ENCODE results near the gene CAPN14. TPM values are rescaled to one million over a fixed set of nuclear protein-coding genes. Genes with fewer than 3 reads are reported as not detected.
A peak's percentile ranks its signal among the peaks of the same experiment; 100 is the strongest.

Gene CAPN14
- total RNA-seq, 1 donor from 2014 or later = 0.14 TPM

DNA sequence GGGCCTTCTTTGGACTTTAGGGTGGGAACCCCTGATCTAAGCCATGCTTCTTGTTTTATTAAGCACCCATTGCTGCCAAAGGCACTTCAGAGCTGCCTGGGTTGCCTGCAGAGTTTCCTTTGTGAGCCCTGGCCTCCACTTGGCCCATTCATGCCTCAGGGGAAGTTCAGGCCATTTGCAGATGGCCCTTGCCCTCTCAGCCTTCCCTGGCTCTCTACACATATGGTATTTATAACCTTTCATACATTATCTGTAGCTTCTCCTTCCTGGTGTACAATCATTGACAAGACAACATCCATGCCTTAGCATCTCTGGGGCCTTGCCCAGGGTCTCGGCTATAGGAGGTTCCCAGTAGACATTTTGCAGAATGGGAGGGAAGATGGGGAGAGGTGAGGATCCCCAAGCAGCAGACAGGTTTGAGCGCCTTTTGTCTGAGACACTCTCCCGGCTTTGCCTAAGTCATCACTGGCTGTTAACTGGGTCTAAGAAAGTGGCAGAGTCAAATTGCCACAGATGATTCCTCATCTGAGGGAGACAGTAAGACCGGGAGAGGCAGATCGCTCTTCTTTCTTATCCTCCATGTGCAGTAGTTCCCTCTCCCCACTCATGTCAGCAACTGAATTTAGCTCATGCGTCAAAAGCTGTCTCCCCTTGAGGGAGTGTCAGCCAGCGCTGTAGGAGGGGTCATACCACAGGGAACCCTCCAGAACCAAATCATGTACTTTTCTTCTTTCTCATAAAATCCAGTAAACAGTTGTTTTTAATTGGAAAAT is 19.3 kb upstream of the CAPN14 start:
- Histone ChIP-seq H3K27ac (ENCODE audit: low read depth, low read length) (no peak overlapping the region), H3K4me1 (ENCODE audit: insufficient read depth, low read length) (peaks cover 22% of the 10 kb centered on the region), H3K9me3 (ENCODE audit: insufficient read depth, low read depth, low read length) (no peaks in the 10 kb centered on the region), H4K20me1 (ENCODE audit: insufficient read depth, low read length) (peaks cover 61% of the 10 kb centered on the region), H2AFZ (ENCODE audit: low read depth, low read length) (no peak overlapping the region), H3K36me3 (ENCODE audit: insufficient read depth, low read length) (no peaks in the 10 kb centered on the region), H3K79me2 (ENCODE audit: insufficient read depth, low read length) (peaks cover 59% of the 10 kb centered on the region), H3K4me3 (ENCODE audit: insufficient read depth, low read depth, low read length) (no peak overlapping the region), H3K27me3 (ENCODE audit: insufficient read depth, low read length) (no peaks in the 10 kb centered on the region), H3K4me2 (ENCODE audit: low read length) (peak overlapping the region; percentile 93), H3K9ac (ENCODE audit: low read length) (no peak overlapping the region)
- TF ChIP-seq EZH2 (IDR thresholded peaks at IDR 0.05; ENCODE audit: insufficient read depth, low read length) = no peak
- TF ChIP-seq, protein P1, sequence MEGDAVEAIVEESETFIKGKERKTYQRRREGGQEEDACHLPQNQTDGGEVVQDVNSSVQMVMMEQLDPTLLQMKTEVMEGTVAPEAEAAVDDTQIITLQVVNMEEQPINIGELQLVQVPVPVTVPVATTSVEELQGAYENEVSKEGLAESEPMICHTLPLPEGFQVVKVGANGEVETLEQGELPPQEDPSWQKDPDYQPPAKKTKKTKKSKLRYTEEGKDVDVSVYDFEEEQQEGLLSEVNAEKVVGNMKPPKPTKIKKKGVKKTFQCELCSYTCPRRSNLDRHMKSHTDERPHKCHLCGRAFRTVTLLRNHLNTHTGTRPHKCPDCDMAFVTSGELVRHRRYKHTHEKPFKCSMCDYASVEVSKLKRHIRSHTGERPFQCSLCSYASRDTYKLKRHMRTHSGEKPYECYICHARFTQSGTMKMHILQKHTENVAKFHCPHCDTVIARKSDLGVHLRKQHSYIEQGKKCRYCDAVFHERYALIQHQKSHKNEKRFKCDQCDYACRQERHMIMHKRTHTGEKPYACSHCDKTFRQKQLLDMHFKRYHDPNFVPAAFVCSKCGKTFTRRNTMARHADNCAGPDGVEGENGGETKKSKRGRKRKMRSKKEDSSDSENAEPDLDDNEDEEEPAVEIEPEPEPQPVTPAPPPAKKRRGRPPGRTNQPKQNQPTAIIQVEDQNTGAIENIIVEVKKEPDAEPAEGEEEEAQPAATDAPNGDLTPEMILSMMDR (IDR thresholded peaks at IDR 0.05; ENCODE audit: insufficient read depth, low read depth, low read length) = no peak
- DNase-seq (ENCODE audit: low read depth) (no peak), FAIRE-seq (no peak)
- Mint-ChIP-seq H3K27me3 (ENCODE audit: low read depth, unreplicated experiment) (no peaks in the 10 kb centered on the region), H3K9me3 (ENCODE audit: unreplicated experiment) (no peaks in the 10 kb centered on the region), H3K27ac (ENCODE audit: unreplicated experiment) (no peak overlapping the region), H3K36me3 (ENCODE audit: low read depth, unreplicated experiment) (peaks cover 2% of the 10 kb centered on the region), H3K4me3 (ENCODE audit: unreplicated experiment) (no peak overlapping the region), H3K4me1 (ENCODE audit: low read depth, unreplicated experiment) (peaks cover 20% of the 10 kb centered on the region)

DNA sequence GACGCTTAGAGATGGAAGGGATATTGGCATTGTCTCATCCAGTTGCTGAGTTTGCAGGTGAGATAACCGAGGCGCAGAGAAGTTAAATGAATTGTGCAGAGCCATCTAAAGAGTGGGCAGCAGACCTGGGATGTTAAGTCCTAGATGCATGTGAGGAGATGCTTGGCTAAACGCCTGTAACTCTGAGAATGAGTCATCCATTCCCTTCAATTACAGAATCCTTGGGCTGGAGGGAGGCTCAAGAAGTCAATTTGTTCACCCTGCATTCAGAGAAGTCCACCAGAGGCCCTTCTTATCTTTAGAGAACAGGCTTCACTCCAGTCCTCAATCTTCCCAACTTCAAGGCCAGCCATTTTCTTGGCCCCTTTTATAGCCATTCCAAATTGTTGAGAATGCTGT is 18.2 kb upstream of the CAPN14 start:
- Histone ChIP-seq H3K4me2 (ENCODE audit: low read length) (peak overlapping the region; percentile 93), H3K9ac (ENCODE audit: low read length) (peak overlapping the region; percentile 8), H4K20me1 (ENCODE audit: insufficient read depth, low read length) (peaks cover 49% of the 10 kb centered on the region), H3K27me3 (ENCODE audit: insufficient read depth, low read length) (peaks cover 2% of the 10 kb centered on the region), H2AFZ (ENCODE audit: low read depth, low read length) (no peak overlapping the region), H3K79me2 (ENCODE audit: insufficient read depth, low read length) (peaks cover 55% of the 10 kb centered on the region), H3K9me3 (ENCODE audit: insufficient read depth, low read depth, low read length) (no peaks in the 10 kb centered on the region), H3K27ac (ENCODE audit: low read depth, low read length) (no peak overlapping the region), H3K36me3 (ENCODE audit: insufficient read depth, low read length) (no peaks in the 10 kb centered on the region), H3K4me3 (ENCODE audit: insufficient read depth, low read depth, low read length) (peak overlapping the region; percentile 80), H3K4me1 (ENCODE audit: insufficient read depth, low read length) (peaks cover 22% of the 10 kb centered on the region)
- Mint-ChIP-seq H3K4me1 (ENCODE audit: low read depth, unreplicated experiment) (peaks cover 20% of the 10 kb centered on the region), H3K27me3 (ENCODE audit: low read depth, unreplicated experiment) (peaks cover 3% of the 10 kb centered on the region), H3K27ac (ENCODE audit: unreplicated experiment) (no peak overlapping the region), H3K36me3 (ENCODE audit: low read depth, unreplicated experiment) (no peaks in the 10 kb centered on the region), H3K9me3 (ENCODE audit: unreplicated experiment) (no peaks in the 10 kb centered on the region), H3K4me3 (ENCODE audit: unreplicated experiment) (peak overlapping the region; percentile 85)
- DNase-seq (ENCODE audit: low read depth) = peak; percentile 87
- TF ChIP-seq, protein P1 (IDR thresholded peaks at IDR 0.05; ENCODE audit: insufficient read depth, low read depth, low read length) = no peak
- no peak for TF ChIP-seq EZH2 (IDR thresholded peaks at IDR 0.05; ENCODE audit: insufficient read depth, low read length)
- FAIRE-seq = peak; percentile 23

All from astrocyte (in vitro differentiated cells and primary cell).